Inflammatory macrophage treated with lipopolysaccharide for 4 hours (primary cell): ENCODE data around the gene HBM.
"Not testable (repeated sequence)": the region's sequence is repeated elsewhere in the genome, so short reads cannot be mapped to it uniquely, and the experiment has no call there.

ENCODE experiments used
- DNase-seq: peaks from one replicate; pipeline ENCODE4 v3.0.0-alpha.2; 2020

Gene HBM

GRCh38 chr16:165539-166374 lies at the start of gene HBM:
Gene HBM (plus strand): TSS chr16:165978. CDS start chr16:165998, 20 bp downstream.
- no peak for DNase-seq

GRCh38 chr16:116015-116414 lies 49.8 kb upstream of the HBM start:
- no peak for DNase-seq

- peak; percentile 54 for DNase-seq
Measured at GRCh38 chr16:117379-118365, 48.1 kb upstream of the HBM start.

- DNase-seq: no peak
Measured at GRCh38 chr16:118857-119256, 46.9 kb upstream of the HBM start.

- DNase-seq: no peak
Measured at GRCh38 chr16:119295-119694, 46.5 kb upstream of the HBM start.

GRCh38 chr16:119835-120491 lies 45.8 kb upstream of the HBM start:
- DNase-seq: no peak

GRCh38 chr16:120756-121155 lies 45.0 kb upstream of the HBM start:
- no peak for DNase-seq

GRCh38 chr16:122361-122760 lies 43.4 kb upstream of the HBM start:
- DNase-seq: no peak

GRCh38 chr16:123558-124350 lies 42.0 kb upstream of the HBM start:
- DNase-seq: not testable (repeated sequence)

- no peak for DNase-seq
Measured at GRCh38 chr16:125011-125410, 40.8 kb upstream of the HBM start.

GRCh38 chr16:129075-129474 lies 36.7 kb upstream of the HBM start:
- no peak for DNase-seq

GRCh38 chr16:130533-131173 lies 35.1 kb upstream of the HBM start:
- DNase-seq: no peak

- DNase-seq: no peak
Measured at GRCh38 chr16:132120-132519, 33.7 kb upstream of the HBM start.

- DNase-seq: no peak
Measured at GRCh38 chr16:133716-134115, 32.1 kb upstream of the HBM start.

- DNase-seq: no peak
Measured at GRCh38 chr16:138049-138417, 27.7 kb upstream of the HBM start.

GRCh38 chr16:140175-140857 lies 25.5 kb upstream of the HBM start:
- no peak for DNase-seq

- no peak for DNase-seq
Measured at GRCh38 chr16:142405-142967, 23.3 kb upstream of the HBM start.

GRCh38 chr16:143047-143446 lies 22.7 kb upstream of the HBM start:
- no peak for DNase-seq

GRCh38 chr16:143456-143855 lies 22.3 kb upstream of the HBM start:
- DNase-seq: no peak

- DNase-seq: no peak
Measured at GRCh38 chr16:144797-145252, 21.0 kb upstream of the HBM start.

GRCh38 chr16:146646-147045 lies 19.1 kb upstream of the HBM start:
- no peak for DNase-seq
